ENCODE data around the gene ZDHHC9. TPM values are rescaled to one million over a fixed set of nuclear protein-coding genes. Genes with fewer than 3 reads are reported as not detected.

The ZDHHC9 gene
- total and polyA plus RNA-seq, 2 donors (not counting 1 experiment from before 2014, with no cell fraction given): 1.3 to 6.1 TPM

DNA sequence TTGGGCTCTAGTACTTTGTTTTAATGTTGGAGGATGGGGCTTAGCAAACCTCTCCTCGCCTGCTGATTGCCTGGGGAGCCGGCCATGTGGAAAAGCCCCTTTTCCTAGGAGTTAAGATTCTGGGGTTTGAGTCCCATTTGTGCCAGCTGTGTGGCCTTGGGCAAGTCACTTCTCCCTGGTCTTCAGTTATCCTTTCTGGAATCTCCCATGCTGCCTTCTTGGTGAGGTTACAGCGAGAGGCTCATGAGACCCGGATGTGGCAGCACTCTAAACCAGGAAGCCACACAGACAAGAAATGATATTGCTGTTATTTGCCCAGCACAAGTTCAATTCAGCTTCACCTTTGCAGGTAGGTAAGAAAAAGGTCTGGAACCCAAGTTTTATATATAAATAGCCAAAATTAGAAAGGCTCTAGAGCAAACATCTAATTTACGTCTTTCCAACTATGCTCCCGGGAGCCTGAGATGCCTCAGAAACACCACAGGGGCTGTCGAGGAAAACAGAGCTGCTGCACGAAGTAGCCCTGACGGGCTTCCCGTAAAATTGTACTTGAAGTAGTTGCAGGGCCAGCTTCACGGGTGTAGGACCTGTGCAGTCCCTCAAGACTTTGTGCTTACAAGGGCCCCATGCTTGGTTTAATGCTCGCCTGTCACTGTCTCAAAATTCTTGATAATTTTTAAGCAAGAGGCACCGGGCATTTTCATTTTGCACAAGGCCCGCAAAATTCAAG lies 72.3 kb downstream of the ZDHHC9 start:
- H3K27ac Mint-ChIP-seq: peak overlapping the region; percentile 90
- Histone ChIP-seq H3K9ac (ENCODE audit: low read length) (no peak overlapping the region), H2AFZ (ENCODE audit: insufficient read depth, low read depth, low read length, poor library complexity, severe bottlenecking) (peak overlapping the region; percentile 16), H3K79me2 (ENCODE audit: control insufficient read depth, insufficient read depth, low read length) (peaks cover 8% of the 10 kb centered on the region), H4K20me1 (ENCODE audit: control insufficient read depth, insufficient read depth, low read length, poor library complexity, severe bottlenecking) (no peaks in the 10 kb centered on the region), H3K4me3 (ENCODE audit: control extremely low read depth in 1 of 5, extremely low read depth in 1 of 5, insufficient read depth in 1 of 5, low read depth in 2 of 5, low read length in 4 of 5) (peak overlapping the region in 1 of 5 experiments; percentile 13), H3K4me2 (replicated peaks; ENCODE audit: low read depth, low read length, poor library complexity, severe bottlenecking) (peak overlapping the region; percentile 56), H3K9me3 (ENCODE audit: control extremely low read depth in 1 of 3, control insufficient read depth in 2 of 3, insufficient read depth in 1 of 3, low read length in 2 of 3) (no peaks in the 10 kb centered on the region), H3K27me3 (replicated peaks in 1 of 4; ENCODE audit: control extremely low read depth in 1 of 4, control insufficient read depth in 3 of 4, insufficient read depth in 4 of 4, low read length in 3 of 4) (no peaks in the 10 kb centered on the region), H3K4me1 (ENCODE audit: control insufficient read depth in 2 of 2, insufficient read depth in 2 of 2, low read length in 2 of 2) (peaks cover 79 to 92% of the 10 kb centered on the region in 2 donors), H3K27ac (ENCODE audit: low read length in 2 of 2) (peak overlapping the region; percentile 88 to 90), H3K36me3 (replicated peaks in 1 of 2; ENCODE audit: control extremely low read depth in 1 of 2, control insufficient read depth in 1 of 2, extremely low read depth in 1 of 2, insufficient read depth in 2 of 2, low read length in 1 of 2) (no peaks in the 10 kb centered on the region)
- peaks cover 65% of the 10 kb centered on the region for H3K4me1 Mint-ChIP-seq
- H3K27me3 Mint-ChIP-seq: no peaks in the 10 kb centered on the region
- DNase-seq (peak; percentile 39), ATAC-seq (ENCODE audit: low read depth) (no peak)
- 75% methylated on average over 2 of the region's 14 CpGs for whole genome bisulfite sequencing (ENCODE audit: insufficient coverage)
- CTCF ChIA-PET: interaction anchor here (0.8 to 4.0 kb wide), 7 partner anchors 11 to 135 kb away, joined by 3 to 32 read pairs (median 4); no protein-coding TSS in a partner anchor
- H3K9me3 Mint-ChIP-seq (ENCODE audit: insufficient read depth): no peaks in the 10 kb centered on the region
- intact Hi-C loops (cut with micrococcal nuclease): no loop called here
- no peak for TF ChIP-seq EZH2 (IDR thresholded peaks at IDR 0.05; ENCODE audit: borderline replicate concordance, insufficient read depth, low read depth, low read length, poor library complexity, severe bottlenecking)
- POLR2A ChIA-PET: interaction anchor here (1.3 to 2.7 kb wide), 4 partner anchors 11 to 24 kb away, joined by 4 to 35 read pairs (median 7); no protein-coding TSS in a partner anchor
- no peak overlapping the region for H3K4me3 Mint-ChIP-seq

GRCh38 chrX:129769467-129770154 lies 74.1 kb downstream of the ZDHHC9 start:
- no peak overlapping the region for H2AFZ ChIP-seq (ENCODE audit: insufficient read depth, low read depth, low read length, poor library complexity, severe bottlenecking)
- no CpG with 5 or more reads among the region's 9 CpGs for WGBS (ENCODE audit: insufficient coverage)
- H3K4me1 ChIP-seq (ENCODE audit: control insufficient read depth in 2 of 2, insufficient read depth in 2 of 2, low read length in 2 of 2): peaks cover 68 to 76% of the 10 kb centered on the region in 2 donors
- H3K27me3 Mint-ChIP-seq: no peaks in the 10 kb centered on the region
- peaks cover 58% of the 10 kb centered on the region for H3K4me1 Mint-ChIP-seq
- no peaks in the 10 kb centered on the region for H3K9me3 ChIP-seq (ENCODE audit: control extremely low read depth in 1 of 3, control insufficient read depth in 2 of 3, insufficient read depth in 1 of 3, low read length in 2 of 3)
- peak overlapping the region; percentile 60 to 72 for H3K27ac ChIP-seq (ENCODE audit: low read length in 2 of 2)
- H3K4me3 ChIP-seq (ENCODE audit: control extremely low read depth in 1 of 5, extremely low read depth in 1 of 5, insufficient read depth in 1 of 5, low read depth in 2 of 5, low read length in 4 of 5): peak overlapping the region in 1 of 5 experiments; percentile 10
- CTCF ChIA-PET: interaction anchor here (1.4 to 1.7 kb wide), 3 partner anchors 13 to 91 kb away, joined by 4 to 11 read pairs (median 7); no protein-coding TSS in a partner anchor
- peak overlapping the region; percentile 49 for H3K4me3 Mint-ChIP-seq
- H3K9ac ChIP-seq (ENCODE audit: low read length): peak overlapping the region; percentile 9
- DNase-seq: peak; percentile 87
- H3K4me2 ChIP-seq (replicated peaks; ENCODE audit: low read depth, low read length, poor library complexity, severe bottlenecking): peak overlapping the region; percentile 58
- peak; percentile 46 for ATAC-seq (ENCODE audit: low read depth)
- intact Hi-C loops (cut with micrococcal nuclease): loop anchor here (1.0 kb wide), 1 partner anchor 10 kb away; the partner anchor contains the start of gene SASH3
- H3K27me3 ChIP-seq (replicated peaks in 1 of 4; ENCODE audit: control extremely low read depth in 1 of 4, control insufficient read depth in 3 of 4, insufficient read depth in 4 of 4, low read length in 3 of 4): no peaks in the 10 kb centered on the region
- H4K20me1 ChIP-seq (ENCODE audit: control insufficient read depth, insufficient read depth, low read length, poor library complexity, severe bottlenecking): no peaks in the 10 kb centered on the region
- TF ChIP-seq, protein P1, sequence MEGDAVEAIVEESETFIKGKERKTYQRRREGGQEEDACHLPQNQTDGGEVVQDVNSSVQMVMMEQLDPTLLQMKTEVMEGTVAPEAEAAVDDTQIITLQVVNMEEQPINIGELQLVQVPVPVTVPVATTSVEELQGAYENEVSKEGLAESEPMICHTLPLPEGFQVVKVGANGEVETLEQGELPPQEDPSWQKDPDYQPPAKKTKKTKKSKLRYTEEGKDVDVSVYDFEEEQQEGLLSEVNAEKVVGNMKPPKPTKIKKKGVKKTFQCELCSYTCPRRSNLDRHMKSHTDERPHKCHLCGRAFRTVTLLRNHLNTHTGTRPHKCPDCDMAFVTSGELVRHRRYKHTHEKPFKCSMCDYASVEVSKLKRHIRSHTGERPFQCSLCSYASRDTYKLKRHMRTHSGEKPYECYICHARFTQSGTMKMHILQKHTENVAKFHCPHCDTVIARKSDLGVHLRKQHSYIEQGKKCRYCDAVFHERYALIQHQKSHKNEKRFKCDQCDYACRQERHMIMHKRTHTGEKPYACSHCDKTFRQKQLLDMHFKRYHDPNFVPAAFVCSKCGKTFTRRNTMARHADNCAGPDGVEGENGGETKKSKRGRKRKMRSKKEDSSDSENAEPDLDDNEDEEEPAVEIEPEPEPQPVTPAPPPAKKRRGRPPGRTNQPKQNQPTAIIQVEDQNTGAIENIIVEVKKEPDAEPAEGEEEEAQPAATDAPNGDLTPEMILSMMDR (IDR thresholded peaks at IDR 0.05): no peak
- TF ChIP-seq EZH2 (IDR thresholded peaks at IDR 0.05; ENCODE audit: borderline replicate concordance, insufficient read depth, low read depth, low read length, poor library complexity, severe bottlenecking): no peak
- POLR2A ChIA-PET: interaction anchor here (1.1 to 4.2 kb wide), 5 partner anchors 11 to 17 kb away, joined by 3 to 23 read pairs (median 8); partner anchors contain the start of gene SASH3
- H3K79me2 ChIP-seq (ENCODE audit: control insufficient read depth, insufficient read depth, low read length): peaks cover 8% of the 10 kb centered on the region
- H3K9me3 Mint-ChIP-seq (ENCODE audit: insufficient read depth): no peaks in the 10 kb centered on the region
- no peaks in the 10 kb centered on the region for H3K36me3 ChIP-seq (replicated peaks in 1 of 2; ENCODE audit: control extremely low read depth in 1 of 2, control insufficient read depth in 1 of 2, extremely low read depth in 1 of 2, insufficient read depth in 2 of 2, low read length in 1 of 2)
- peak overlapping the region; percentile 89 for H3K27ac Mint-ChIP-seq
